Ascending aorta (tissue), 2 donors: ENCODE measurements around the gene FBXL17. TPM values are rescaled to one million over a fixed set of nuclear protein-coding genes. Genes with fewer than 3 reads are reported as not detected.

Experiments used
- DNase-seq, 2 donors: peaks; one replicate each; pipeline ENCODE4 v3.0.0-alpha.2; 2019; ENCODE audit warnings: low spot score in 2 of 2
- H3K27ac ChIP-seq, 2 donors: fragments of 200-600 bp; sonication (generic); one replicate each; pipeline ENCODE4 v1.5.1; 2016 to 2017; ENCODE audit warnings: mild to moderate bottlenecking in 1 of 2
- H3K27me3 ChIP-seq: fragments of 200-600 bp; sonication (generic); one replicate; pipeline ENCODE4 v1.5.1; 2017
- H3K36me3 ChIP-seq, 2 donors: fragments of 200-600 bp; sonication (generic); one replicate each; pipeline ENCODE4 v1.5.1; 2016
- H3K4me1 ChIP-seq, 2 donors: fragments of 200-600 bp; sonication (generic); one replicate each; pipeline ENCODE4 v1.5.1; 2016 to 2017; ENCODE audit warnings: mild to moderate bottlenecking in 1 of 2
- H3K4me3 ChIP-seq, 2 donors: fragments of 200-600 bp; sonication (generic); one replicate each; pipeline ENCODE4 v1.5.1; 2016 to 2017; ENCODE audit warnings: mild to moderate bottlenecking in 1 of 2
- H3K9me3 ChIP-seq, 2 donors: fragments of 200-600 bp; sonication (generic); one replicate each; pipeline ENCODE4 v1.5.1; 2016
- intact Hi-C: fragments of 100-400 bp; cut with DNase I; formaldehyde crosslinking; loops from one replicate; pipeline ENCODE4 v1.15.1; 2023
- total RNA-seq: library from RNA; depleted of rRNA; stranded (reverse); fragments of >200 nt; gene quantifications from one replicate; pipeline ENCODE4 v1.1.0, GENCODE V29; 2016
- TF ChIP-seq, protein P1 (sequence below), 3 experiments: fragments of 200-600 bp in 2 of 3; fragments of 450-650 bp in 1 of 3; sonication (generic) in 2 of 3; IDR thresholded peaks; one replicate each; pipeline ENCODE4 v1.5.1; 2016 to 2019; ENCODE audit warnings: antibody characterized with exemption in 3 of 3, mild to moderate bottlenecking in 1 of 3, moderate library complexity in 1 of 3

The FBXL17 gene
- total RNA-seq, 1 donor from 2014 or later: 13.6 TPM

DNA sequence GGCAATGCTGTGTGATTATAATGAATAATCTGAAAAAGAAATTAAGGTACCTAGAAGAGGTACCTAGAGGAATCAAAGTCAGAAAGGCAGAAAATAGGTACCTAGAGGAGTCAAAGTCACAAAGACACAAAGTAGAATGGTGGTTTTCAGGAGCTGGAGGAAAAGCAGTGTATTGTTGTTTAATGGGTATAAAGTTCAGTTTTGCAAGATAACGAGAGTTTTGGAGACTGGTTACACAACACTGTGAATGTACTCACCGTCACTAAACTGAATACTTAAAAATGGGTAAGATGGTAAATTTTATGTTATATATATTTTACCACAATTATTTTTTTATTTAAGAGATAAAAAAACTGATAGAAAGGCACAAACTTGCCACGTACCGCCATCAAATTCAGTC lies 57.0 kb downstream of the FBXL17 start:
- H3K4me1 ChIP-seq: no peaks in the 10 kb centered on the region
- no peaks in the 10 kb centered on the region for H3K9me3 ChIP-seq
- H3K4me3 ChIP-seq: no peak overlapping the region
- no peak for DNase-seq
- intact Hi-C loops: no loop called here
- no peaks in the 10 kb centered on the region for H3K36me3 ChIP-seq
- TF ChIP-seq, protein P1, sequence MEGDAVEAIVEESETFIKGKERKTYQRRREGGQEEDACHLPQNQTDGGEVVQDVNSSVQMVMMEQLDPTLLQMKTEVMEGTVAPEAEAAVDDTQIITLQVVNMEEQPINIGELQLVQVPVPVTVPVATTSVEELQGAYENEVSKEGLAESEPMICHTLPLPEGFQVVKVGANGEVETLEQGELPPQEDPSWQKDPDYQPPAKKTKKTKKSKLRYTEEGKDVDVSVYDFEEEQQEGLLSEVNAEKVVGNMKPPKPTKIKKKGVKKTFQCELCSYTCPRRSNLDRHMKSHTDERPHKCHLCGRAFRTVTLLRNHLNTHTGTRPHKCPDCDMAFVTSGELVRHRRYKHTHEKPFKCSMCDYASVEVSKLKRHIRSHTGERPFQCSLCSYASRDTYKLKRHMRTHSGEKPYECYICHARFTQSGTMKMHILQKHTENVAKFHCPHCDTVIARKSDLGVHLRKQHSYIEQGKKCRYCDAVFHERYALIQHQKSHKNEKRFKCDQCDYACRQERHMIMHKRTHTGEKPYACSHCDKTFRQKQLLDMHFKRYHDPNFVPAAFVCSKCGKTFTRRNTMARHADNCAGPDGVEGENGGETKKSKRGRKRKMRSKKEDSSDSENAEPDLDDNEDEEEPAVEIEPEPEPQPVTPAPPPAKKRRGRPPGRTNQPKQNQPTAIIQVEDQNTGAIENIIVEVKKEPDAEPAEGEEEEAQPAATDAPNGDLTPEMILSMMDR (IDR thresholded peaks at IDR 0.05): no peak
- no peaks in the 10 kb centered on the region for H3K27me3 ChIP-seq
- H3K27ac ChIP-seq: no peak overlapping the region

DNA sequence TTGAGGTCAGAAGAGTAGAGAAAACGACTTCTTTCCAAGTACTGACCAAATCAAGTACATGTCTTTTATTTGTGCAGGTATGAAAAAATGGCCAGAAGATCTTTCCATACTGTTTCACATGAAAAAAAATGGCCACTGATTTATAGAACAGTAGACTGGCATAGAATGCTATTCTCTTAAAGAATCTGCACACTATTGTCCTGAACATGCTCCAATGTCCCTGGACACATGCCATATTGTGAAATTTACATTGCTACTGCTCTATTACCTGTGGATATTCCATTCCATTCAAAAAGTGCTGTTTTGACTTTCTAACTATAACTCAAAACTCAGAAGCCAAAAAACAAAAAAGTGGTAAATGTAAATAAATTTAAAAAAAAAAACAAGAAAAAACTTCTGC lies 60.6 kb downstream of the FBXL17 start:
- no peaks in the 10 kb centered on the region for H3K27me3 ChIP-seq
- H3K27ac ChIP-seq: no peak overlapping the region
- DNase-seq: no peak
- no peaks in the 10 kb centered on the region for H3K36me3 ChIP-seq
- TF ChIP-seq, protein P1 (IDR thresholded peaks at IDR 0.05): no peak
- no peak overlapping the region for H3K4me3 ChIP-seq
- intact Hi-C loops: no loop called here
- no peaks in the 10 kb centered on the region for H3K4me1 ChIP-seq
- H3K9me3 ChIP-seq: no peaks in the 10 kb centered on the region

DNA sequence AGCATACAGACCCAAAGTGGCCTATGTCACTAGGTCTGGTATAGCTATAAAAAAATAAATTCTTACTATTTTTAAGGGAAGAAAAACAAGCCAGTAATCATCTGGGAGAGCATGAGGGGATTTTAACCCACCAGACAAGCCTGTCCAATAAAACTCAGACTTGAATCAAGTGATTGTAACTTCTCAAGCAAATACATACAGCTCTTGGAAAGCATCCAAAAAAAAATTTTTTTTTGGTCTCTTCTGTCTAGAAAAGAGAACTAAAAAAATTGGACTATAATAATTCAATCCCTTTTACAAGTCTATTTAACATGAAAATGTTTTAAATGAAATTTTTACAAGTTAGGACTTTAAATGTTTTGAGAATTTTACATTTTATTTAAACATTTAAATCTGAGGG lies 61.7 kb downstream of the FBXL17 start:
- Histone ChIP-seq H3K4me3 (no peak overlapping the region), H3K36me3 (no peaks in the 10 kb centered on the region), H3K4me1 (no peaks in the 10 kb centered on the region), H3K9me3 (no peaks in the 10 kb centered on the region), H3K27ac (no peak overlapping the region), H3K27me3 (no peaks in the 10 kb centered on the region)
- TF ChIP-seq, protein P1 (IDR thresholded peaks at IDR 0.05): no peak
- intact Hi-C loops: no loop called here
- no peak for DNase-seq

DNA sequence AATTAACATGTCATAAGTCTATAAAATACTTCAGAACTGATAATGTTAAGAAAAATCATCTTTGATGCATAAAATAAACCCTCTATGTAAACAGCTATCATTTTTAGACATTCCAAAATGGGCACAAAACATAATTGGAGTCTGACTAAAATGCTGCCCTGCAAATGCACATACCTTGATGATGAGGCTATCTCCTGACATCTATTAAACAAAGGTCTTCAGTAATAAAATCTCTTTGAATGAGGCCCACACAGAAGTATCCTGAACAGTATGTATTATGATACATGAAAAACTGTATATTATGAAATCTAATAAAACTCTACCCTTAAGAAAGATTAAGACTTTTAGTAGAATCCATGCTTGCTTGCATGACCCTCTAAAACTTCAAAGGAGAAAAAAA lies 66.1 kb downstream of the FBXL17 start:
- Histone ChIP-seq H3K27ac (no peak overlapping the region), H3K4me1 (no peaks in the 10 kb centered on the region), H3K4me3 (no peak overlapping the region), H3K36me3 (no peaks in the 10 kb centered on the region), H3K9me3 (no peaks in the 10 kb centered on the region), H3K27me3 (no peaks in the 10 kb centered on the region)
- no peak for DNase-seq
- intact Hi-C loops: no loop called here
- TF ChIP-seq, protein P1 (IDR thresholded peaks at IDR 0.05): no peak

DNA sequence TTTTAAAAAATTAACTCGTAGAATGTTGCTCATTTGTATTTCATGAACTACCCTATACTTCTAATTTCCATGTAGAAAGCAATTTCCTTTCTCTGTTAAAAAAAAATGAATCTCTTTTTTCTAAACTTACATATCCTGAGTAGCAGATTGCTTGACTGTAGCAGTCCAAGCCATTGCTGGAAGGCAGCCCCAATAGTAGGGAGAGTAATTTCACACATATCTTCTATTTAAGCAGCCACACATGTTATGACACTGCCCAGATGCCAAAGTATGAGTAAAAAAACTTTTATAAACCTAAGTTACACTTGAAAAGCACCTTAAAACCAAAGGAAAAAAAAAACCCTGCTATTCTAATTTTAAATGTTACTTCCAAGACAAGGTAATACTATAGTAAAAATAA lies 69.6 kb downstream of the FBXL17 start:
- DNase-seq: no peak
- no peaks in the 10 kb centered on the region for H3K36me3 ChIP-seq
- H3K4me1 ChIP-seq: no peaks in the 10 kb centered on the region
- H3K27me3 ChIP-seq: no peaks in the 10 kb centered on the region
- no peaks in the 10 kb centered on the region for H3K9me3 ChIP-seq
- TF ChIP-seq, protein P1 (IDR thresholded peaks at IDR 0.05): no peak
- H3K27ac ChIP-seq: no peak overlapping the region
- intact Hi-C loops: no loop called here
- H3K4me3 ChIP-seq: no peak overlapping the region

DNA sequence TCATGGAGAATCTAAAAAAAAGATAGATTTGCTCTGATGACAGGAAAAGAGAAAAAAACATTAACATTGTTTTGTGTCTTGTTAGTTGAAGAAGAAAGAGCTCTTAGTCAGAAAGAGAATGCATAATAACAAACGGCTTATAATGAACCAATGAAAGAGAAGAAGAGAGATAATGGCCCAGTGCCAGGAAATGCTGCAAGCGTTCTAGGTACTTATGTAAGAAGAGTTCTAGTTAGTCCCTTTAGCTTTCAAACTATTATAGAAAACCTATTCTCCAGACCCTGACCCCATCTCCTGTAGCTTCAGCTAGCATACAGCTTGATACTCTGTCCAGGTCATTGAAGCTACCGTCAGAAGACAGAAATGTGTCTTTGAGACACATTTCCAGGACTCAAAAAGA lies 70.2 kb downstream of the FBXL17 start:
- no peak overlapping the region for H3K27ac ChIP-seq
- no peaks in the 10 kb centered on the region for H3K27me3 ChIP-seq
- H3K4me1 ChIP-seq: no peaks in the 10 kb centered on the region
- DNase-seq: no peak
- intact Hi-C loops: no loop called here
- TF ChIP-seq, protein P1 (IDR thresholded peaks at IDR 0.05): no peak
- H3K36me3 ChIP-seq: no peaks in the 10 kb centered on the region
- H3K4me3 ChIP-seq: no peak overlapping the region
- no peaks in the 10 kb centered on the region for H3K9me3 ChIP-seq
